ENCODE data around the gene RSPH3.
A peak's percentile ranks its signal among the peaks of the same experiment; 100 is the strongest.

The RSPH3 gene

DNA sequence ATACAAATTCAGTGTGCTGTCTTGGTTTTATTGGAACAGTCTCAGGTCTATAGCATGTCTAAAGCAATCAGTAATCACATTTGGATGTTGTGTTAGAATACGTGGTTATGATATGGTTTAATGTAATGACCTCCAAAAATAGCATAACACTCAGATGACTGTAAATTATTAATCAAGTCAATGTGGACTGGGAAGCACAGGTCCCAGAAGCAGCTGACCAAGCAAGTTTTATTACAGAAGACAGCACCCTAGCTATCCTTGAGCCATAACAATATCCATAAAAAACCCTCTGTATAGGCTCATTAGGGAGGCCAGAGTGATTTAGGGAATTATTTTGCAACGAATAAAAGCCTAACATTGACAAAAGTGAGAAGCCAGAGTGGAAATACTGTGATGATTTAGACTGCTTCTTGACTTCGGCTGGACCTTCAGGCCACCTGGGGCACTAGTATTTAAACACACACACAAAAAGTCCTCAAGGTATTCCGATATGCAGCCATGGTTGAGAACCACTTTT lies 66.9 kb downstream of the RSPH3 start:
- no peak for DNase-seq

DNA sequence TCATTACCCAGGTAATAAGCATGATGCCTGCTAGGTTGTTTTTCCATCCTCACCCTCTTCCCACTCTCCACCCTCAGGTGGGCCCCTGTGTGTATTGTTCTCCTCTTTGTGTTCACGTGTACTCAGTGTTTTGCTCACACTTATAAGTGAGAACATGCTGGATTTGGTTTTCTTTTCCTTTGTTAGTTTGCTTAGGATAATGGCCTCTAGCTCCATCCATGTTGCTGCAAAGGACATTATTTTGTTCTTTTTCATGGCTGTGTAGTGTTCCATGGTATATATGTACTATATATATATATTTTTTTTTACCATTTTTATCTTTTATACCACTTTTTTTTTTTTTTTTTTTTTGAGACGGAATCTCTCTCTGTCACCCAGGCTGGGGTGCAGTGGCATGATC lies 71.9 kb downstream of the RSPH3 start:
- no peak for DNase-seq

DNA sequence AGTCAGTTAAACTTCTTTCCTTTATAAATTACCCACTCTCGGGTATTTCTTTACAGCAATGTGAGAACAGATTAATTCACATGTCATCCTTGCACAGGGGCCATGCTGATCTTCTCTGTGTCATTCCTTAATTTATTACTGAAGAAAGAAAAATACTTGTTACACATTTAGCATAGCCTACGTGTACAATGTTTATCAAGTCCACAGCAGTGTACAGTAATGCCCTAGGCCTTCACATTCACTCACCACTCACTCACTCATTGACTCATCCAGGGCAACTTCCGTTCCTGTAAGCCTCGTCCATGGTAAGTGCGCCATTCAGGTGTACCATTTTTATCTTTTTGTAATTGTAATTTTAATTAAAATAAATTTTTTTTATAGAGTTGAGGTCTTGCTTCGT lies 73.6 kb downstream of the RSPH3 start:
- DNase-seq, result peak; percentile 71

DNA sequence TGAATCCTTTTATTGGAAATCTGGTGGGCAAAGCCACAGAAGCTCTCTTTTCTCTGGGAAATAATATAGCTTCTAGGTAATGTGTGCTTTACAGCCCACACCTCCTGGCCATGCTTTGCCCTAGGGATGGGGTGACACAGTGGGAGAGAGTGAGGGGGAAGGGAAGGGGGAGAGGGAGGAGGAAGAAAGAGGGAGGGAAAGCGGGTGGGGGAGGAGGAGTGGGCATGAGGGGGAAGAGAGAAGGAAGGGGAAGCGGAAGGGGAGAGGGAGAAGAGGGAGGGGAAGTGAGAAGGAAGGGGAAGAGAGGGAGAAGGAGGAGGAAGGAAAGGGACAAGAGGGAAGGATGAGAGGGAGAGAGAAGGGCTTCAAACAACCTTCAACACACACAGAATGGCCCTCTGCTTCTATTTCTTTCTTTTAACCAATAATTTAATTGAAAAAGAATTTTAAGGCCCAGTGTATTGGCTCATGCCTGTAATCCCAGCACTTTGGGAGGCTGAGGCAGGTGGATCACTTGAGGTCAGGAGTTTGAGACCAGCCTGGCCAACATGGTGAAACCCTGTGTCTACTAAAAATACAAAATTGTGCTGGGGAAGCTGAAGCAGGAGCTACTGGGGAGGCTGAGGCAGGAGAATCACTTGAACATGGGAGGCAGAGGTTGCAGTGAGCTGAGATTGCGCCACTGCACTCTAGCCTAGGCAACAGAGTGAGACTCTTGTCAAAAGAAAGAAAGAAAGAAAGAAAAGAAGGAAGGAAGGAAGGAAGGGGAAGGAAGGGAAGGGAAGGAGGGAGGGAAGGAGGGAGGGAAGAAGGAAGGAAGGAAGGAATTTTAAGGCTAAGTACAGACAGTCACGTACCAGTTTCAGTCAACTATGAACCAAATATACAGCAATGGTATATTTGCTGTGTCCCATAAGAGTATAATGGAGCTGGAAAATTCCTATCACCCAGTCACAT lies 75.2 kb downstream of the RSPH3 start:
- no peak for DNase-seq

DNA sequence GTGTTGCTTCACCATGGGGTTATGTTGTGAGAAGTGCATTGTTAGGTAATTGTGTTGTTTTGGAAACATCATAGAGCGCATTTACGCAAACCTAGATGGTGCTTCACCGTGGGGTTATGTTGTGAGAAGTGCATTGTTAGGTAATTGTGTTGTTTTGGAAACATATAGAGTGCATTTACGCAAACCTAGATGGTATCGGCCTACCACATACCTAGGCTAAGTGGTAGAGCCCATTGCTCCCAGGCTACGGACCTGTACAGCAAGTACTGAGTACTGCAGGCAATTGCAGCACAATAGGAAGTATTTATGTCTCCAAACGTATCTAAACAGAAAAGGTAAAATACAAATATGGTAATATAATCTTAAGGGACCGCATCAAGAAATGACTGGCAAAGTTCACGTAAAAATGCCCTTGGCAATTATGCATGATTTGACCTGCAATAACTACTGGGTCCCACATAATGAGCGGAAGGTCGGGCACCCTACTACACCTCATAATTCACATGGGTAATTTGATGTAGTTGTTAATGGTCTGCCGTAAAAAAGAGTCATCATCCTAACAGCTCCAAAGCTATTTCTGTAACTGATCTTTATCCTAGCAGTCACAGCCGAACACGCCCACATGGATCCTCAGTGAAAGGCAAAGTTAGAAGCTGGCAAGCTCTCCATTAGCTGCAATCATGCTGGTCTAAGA lies 76.0 kb downstream of the RSPH3 start:
- DNase-seq, result no peak
